HUES48 (cell line): ENCODE results near the gene BRAP.
A peak's percentile ranks its signal among the peaks of the same experiment; 100 is the strongest.
"Not testable (repeated sequence)": the region's sequence is repeated elsewhere in the genome, so short reads cannot be mapped to it uniquely, and the experiment has no call there.

Experiments
- H3K27ac ChIP-seq: one replicate; pipeline ENCODE4 v1.7.0; 2013; ENCODE audit warnings: low read depth, low read length, inconsistent platforms
- H3K27me3 ChIP-seq: 2 replicates; pipeline ENCODE4 v1.6.1; 2013; ENCODE audit warnings: mild to moderate bottlenecking, low read length; ENCODE audit not compliant: control insufficient read depth, insufficient read depth
- H3K36me3 ChIP-seq: 2 replicates; pipeline ENCODE4 v1.6.1; 2013; ENCODE audit warnings: low read length; ENCODE audit not compliant: control insufficient read depth, insufficient read depth
- H3K4me1 ChIP-seq: 2 replicates; pipeline ENCODE4 v1.6.1; 2013; ENCODE audit warnings: mild to moderate bottlenecking, low read length; ENCODE audit not compliant: control insufficient read depth, insufficient read depth
- H3K4me3 ChIP-seq: 2 replicates; pipeline ENCODE4 v1.5.1; 2013; ENCODE audit warnings: mild to moderate bottlenecking, low read depth, low read length
- H3K9ac ChIP-seq: 2 replicates; pipeline ENCODE4 v1.6.1; 2013; ENCODE audit warnings: mild to moderate bottlenecking, low read depth, low read length, moderate library complexity
- H3K9me3 ChIP-seq: 2 replicates; pipeline ENCODE4 v1.6.1; 2013; ENCODE audit warnings: low read length; ENCODE audit not compliant: control insufficient read depth, insufficient read depth

Gene BRAP

GRCh38 chr12:111606767-111607230 is 79.0 kb downstream of the BRAP start:
- Histone ChIP-seq H3K4me1 (no peaks in the 10 kb centered on the region), H3K27me3 (no peaks in the 10 kb centered on the region), H3K4me3 (no peak overlapping the region), H3K9ac (no peak overlapping the region), H3K9me3 (no peaks in the 10 kb centered on the region), H3K27ac (no peak overlapping the region), H3K36me3 (no peaks in the 10 kb centered on the region)

GRCh38 chr12:111605911-111606766 is 79.6 kb downstream of the BRAP start:
- Histone ChIP-seq H3K4me1 (no peaks in the 10 kb centered on the region), H3K27me3 (no peaks in the 10 kb centered on the region), H3K36me3 (no peaks in the 10 kb centered on the region), H3K27ac (no peak overlapping the region), H3K4me3 (no peak overlapping the region), H3K9me3 (no peaks in the 10 kb centered on the region), H3K9ac (no peak overlapping the region)

- not testable (repeated sequence) for H3K27ac ChIP-seq, H3K4me1 ChIP-seq, H3K9me3 ChIP-seq, H3K9ac ChIP-seq, H3K27me3 ChIP-seq, H3K36me3 ChIP-seq, H3K4me3 ChIP-seq
Observed at GRCh38 chr12:111602857-111603256, 82.9 kb downstream of the BRAP start.

- no peaks in the 10 kb centered on the region for H3K9me3 ChIP-seq
- no peak overlapping the region for H3K27ac ChIP-seq
- H3K36me3 ChIP-seq, result no peaks in the 10 kb centered on the region
- no peak overlapping the region for H3K9ac ChIP-seq
- H3K27me3 ChIP-seq, result no peaks in the 10 kb centered on the region
- H3K4me1 ChIP-seq, result no peaks in the 10 kb centered on the region
- H3K4me3 ChIP-seq, result no peak overlapping the region
Observed at GRCh38 chr12:111602348-111602747, 83.4 kb downstream of the BRAP start.

- not testable (repeated sequence) for H3K4me1 ChIP-seq, H3K27me3 ChIP-seq, H3K27ac ChIP-seq, H3K9ac ChIP-seq, H3K9me3 ChIP-seq, H3K4me3 ChIP-seq, H3K36me3 ChIP-seq
Observed at GRCh38 chr12:111600986-111601385, 84.8 kb downstream of the BRAP start.

- Histone ChIP-seq H3K4me1 (peaks cover 8% of the 10 kb centered on the region), H3K9me3 (no peaks in the 10 kb centered on the region), H3K27ac (peak overlapping the region; percentile 96), H3K9ac (peak overlapping the region; percentile 96), H3K4me3 (peak overlapping the region; percentile 80), H3K36me3 (no peaks in the 10 kb centered on the region), H3K27me3 (no peaks in the 10 kb centered on the region)
Observed at GRCh38 chr12:111600205-111600642, 85.5 kb downstream of the BRAP start.

- H3K27me3 ChIP-seq, result no peaks in the 10 kb centered on the region
- H3K27ac ChIP-seq, result peak overlapping the region; percentile 96
- peaks cover 14% of the 10 kb centered on the region for H3K4me1 ChIP-seq
- H3K36me3 ChIP-seq, result no peaks in the 10 kb centered on the region
- H3K9ac ChIP-seq, result peak overlapping the region; percentile 96
- peak overlapping the region; percentile 80 for H3K4me3 ChIP-seq
- no peaks in the 10 kb centered on the region for H3K9me3 ChIP-seq
Observed at GRCh38 chr12:111599453-111600204, 86.1 kb downstream of the BRAP start.

DNA sequence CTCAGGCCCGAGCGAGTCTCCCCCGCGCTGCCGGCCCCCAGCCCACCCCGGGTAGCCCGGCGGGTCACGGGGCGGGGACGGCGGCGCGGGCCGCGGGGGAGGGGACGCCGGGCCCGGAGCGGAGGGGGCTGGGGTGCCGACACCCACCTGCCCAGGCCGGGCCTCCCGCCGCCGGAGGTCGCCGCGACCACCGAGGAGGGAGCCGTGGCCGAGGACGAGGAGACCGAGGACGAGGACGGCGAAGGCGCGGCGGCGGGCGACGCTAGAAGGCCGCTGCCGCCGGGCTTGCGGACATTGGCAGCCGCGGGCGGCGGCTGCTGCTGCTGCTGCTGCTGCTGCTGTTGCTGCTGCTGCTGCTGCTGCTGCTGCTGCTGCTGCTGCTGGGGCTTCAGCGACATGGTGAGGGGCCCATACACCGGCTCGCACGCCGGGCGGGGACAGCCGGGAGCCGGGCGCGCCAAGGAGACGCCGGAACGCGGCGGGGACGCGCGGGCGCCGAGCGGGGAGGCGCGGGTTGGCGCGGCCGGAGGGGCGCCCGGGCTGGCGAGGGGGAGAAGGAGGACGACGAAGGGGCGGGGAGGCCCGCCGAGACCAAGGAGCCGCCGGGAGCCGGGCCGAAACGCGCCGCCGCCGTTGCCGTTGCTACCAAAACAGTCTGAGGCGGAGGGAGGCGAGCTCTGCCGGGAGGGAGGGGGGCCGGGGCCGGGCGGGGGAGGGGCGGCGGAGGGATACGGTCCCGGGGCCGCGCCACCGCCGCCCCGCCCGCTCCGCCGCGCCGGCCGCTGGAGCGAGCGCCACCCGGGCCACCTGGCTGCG is 86.9 kb downstream of the BRAP start, which contains the start of gene ATXN2:
ATXN2 (minus strand) TSS at position 679 of the 816 bp plus-strand sequence; CDS start at position 398, 281 bp downstream.
- Histone ChIP-seq H3K9ac (peak within 1 kb of the TSS; percentile 96), H3K9me3 (no peaks in the 10 kb centered on the region), H3K4me1 (peaks cover 18% of the 10 kb centered on the region), H3K4me3 (peak within 1 kb of the TSS; percentile 80), H3K27me3 (no peaks in the 10 kb centered on the region), H3K36me3 (no peaks in the 10 kb centered on the region), H3K27ac (peak within 1 kb of the TSS; percentile 96)

DNA sequence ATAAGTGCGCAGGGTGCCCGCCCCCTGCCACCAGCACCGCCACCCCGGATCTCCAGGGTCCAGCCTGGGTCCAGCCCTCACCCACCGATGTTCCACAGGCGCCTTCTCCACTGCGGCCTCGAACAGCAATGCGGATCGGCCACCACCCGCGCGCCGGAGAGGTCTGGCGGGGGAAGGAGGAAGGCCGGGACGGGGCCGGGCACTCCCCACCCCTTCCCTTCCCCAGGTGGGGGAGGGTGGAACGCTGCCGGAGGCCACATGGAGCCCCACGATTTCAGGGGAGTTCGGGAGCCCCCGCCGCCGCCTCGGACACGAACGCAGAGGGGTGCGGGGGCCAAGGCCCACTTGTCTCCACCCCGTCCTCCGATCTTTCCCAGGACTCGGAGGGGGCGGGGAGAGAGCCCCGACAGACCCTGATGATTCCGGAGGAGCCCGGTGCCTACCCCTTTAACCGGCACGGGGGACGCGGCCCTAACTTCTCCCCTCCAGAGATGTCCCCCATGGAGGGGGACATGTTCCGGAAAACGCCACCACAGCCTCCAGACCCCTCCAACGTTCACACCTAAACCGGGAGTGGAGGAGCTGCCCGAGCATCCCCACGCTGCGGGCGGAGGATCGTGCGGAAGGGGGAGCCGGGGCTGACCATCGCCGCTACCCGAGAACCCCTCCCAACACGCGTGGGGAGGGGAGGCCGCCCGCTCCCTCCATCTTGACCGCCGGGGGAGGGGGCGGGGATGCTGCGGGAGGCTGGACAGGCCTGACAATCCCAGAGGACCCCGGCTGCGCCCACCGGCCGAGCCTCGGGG is 87.7 kb downstream of the BRAP start:
- Histone ChIP-seq H3K27me3 (no peaks in the 10 kb centered on the region), H3K9ac (peak overlapping the region; percentile 56; the same call in 1 of the 2 replicates), H3K9me3 (no peaks in the 10 kb centered on the region), H3K36me3 (no peaks in the 10 kb centered on the region), H3K27ac (peak overlapping the region; percentile 79), H3K4me1 (peaks cover 20% of the 10 kb centered on the region), H3K4me3 (peak overlapping the region; percentile 80)
